Left forelimb (tissue), 1 donor: ENCODE measurements around the gene ITPR2.
"Not testable (repeated sequence)": the region's sequence is repeated elsewhere in the genome, so short reads cannot be mapped to it uniquely, and the experiment has no call there.

ENCODE experiments used
- DNase-seq: peaks from one replicate; pipeline ENCODE4 v3.0.0-alpha.2; 2018; ENCODE audit warnings: low spot score

ITPR2 gene

GRCh38 chr12:26701604-26702215 is 131.3 kb downstream of the ITPR2 start:
- DNase-seq: no peak

- DNase-seq: no peak
These were observed 132.6 kb downstream of the ITPR2 start for GRCh38 chr12:26700430-26700829.

- DNase-seq: no peak
These were observed 133.8 kb downstream of the ITPR2 start for GRCh38 chr12:26699237-26699636.

- no peak for DNase-seq
These were observed 134.8 kb downstream of the ITPR2 start for GRCh38 chr12:26698186-26698585.

GRCh38 chr12:26697217-26697616 is 135.8 kb downstream of the ITPR2 start:
- no peak for DNase-seq

- DNase-seq: no peak
These were observed 136.3 kb downstream of the ITPR2 start for GRCh38 chr12:26696613-26697092.

- DNase-seq: no peak
These were observed 136.9 kb downstream of the ITPR2 start for GRCh38 chr12:26696048-26696612.

GRCh38 chr12:26694402-26694801 is 138.6 kb downstream of the ITPR2 start:
- DNase-seq: no peak

GRCh38 chr12:26692407-26692806 is 140.6 kb downstream of the ITPR2 start:
- no peak for DNase-seq

- DNase-seq: no peak
These were observed 141.6 kb downstream of the ITPR2 start for GRCh38 chr12:26691234-26691970.

GRCh38 chr12:26690601-26691000 is 142.4 kb downstream of the ITPR2 start:
- DNase-seq: no peak

GRCh38 chr12:26689281-26689841 is 143.6 kb downstream of the ITPR2 start:
- DNase-seq: no peak

- no peak for DNase-seq
These were observed 144.6 kb downstream of the ITPR2 start for GRCh38 chr12:26688344-26688904.

GRCh38 chr12:26686408-26686807 is 146.6 kb downstream of the ITPR2 start:
- DNase-seq: no peak

GRCh38 chr12:26684101-26684500 is 148.9 kb downstream of the ITPR2 start:
- DNase-seq: no peak

- no peak for DNase-seq
These were observed 149.6 kb downstream of the ITPR2 start for GRCh38 chr12:26683443-26683842.

GRCh38 chr12:26680727-26681455 is 152.1 kb downstream of the ITPR2 start:
- DNase-seq: no peak

- no peak for DNase-seq
These were observed 154.0 kb downstream of the ITPR2 start for GRCh38 chr12:26678697-26679660.

GRCh38 chr12:26671487-26671886 is 161.5 kb downstream of the ITPR2 start:
- not testable (repeated sequence) for DNase-seq

GRCh38 chr12:26668847-26669246 is 164.1 kb downstream of the ITPR2 start:
- no peak for DNase-seq

- no peak for DNase-seq
These were observed 164.8 kb downstream of the ITPR2 start for GRCh38 chr12:26668230-26668629.
